Stimulated activated CD4-positive, alpha-beta T cell treated with anti-CD3 and anti-CD28 coated beads, Interleukin-12 subunit alpha, Interleukin-12 subunit beta, amount 100 ng/mL, for 48 hours (primary cell): ENCODE results near the gene BANK1.

Experiments used
- DNase-seq, 3 donors: peaks; one replicate each; pipeline ENCODE4 v3.0.0-alpha.2; 2020; ENCODE audit warnings: low read depth in 2 of 3, low spot score in 1 of 3

BANK1 gene

DNA sequence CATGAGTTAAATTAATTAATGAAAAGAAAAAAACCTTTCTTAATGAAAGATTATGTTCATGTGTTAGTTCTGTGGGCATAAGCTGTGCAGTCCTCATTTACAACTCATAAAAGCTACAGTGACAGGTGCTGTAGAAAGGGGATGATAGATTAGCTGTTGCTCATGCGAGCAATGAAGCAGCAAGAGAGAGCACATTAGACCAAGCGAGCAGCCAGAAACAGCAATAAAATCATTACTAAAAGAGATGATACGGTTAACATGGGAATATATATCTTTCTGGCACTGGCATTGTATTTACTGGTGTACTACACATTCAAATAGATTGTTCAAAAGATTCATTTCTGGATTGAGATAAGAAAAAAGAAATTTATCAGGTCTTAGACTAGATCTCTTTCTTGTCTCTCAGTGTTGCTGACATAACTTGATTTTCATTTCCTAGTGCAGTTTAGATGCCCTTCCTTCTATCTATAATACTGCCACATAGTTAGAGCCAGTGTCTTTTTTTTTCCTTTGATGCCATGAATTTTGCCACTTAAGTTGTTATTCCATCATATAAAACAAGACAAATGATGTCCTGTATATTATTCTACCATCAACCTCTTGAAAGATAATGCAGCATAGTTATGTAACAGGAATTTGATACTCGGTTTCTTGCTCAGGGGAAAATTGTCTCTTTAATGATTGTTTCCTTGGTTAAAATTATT lies 164.6 kb downstream of the BANK1 start:
- no peak for DNase-seq

DNA sequence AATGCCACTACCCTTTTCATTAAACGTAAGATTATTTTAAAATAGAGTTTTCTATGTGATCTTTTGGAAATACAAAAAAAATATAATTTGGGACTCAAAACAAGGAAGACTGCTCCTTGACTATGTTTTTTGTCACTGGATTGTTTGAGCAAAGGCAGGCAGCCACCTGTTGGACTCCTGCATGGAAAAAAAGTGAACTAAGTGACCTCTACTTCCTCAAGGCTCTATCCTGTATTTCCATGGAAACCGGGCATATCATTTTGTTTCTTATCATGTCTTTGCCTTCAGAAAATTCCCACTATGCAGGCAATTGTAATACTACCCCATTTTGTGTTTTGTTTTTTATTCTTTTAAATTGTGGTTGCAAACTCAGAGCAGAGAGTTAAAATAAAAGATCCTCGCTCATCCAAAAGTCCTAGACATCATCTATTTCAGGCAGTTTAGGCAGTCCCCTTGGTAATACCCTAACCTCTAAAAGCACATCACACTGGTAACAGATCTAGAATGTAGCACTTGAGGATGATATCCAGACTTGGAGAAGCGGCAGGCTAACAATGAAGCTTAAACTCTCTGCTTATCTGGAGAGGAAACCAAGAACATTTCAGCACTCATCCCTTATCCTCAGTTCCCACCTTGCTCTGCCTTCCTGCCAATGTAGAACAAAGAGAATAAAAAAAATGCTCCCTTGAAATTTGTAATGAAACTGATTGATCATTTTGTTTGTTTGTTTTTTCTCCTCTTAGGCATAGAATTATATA lies 165.7 kb downstream of the BANK1 start:
- DNase-seq, result no peak

DNA sequence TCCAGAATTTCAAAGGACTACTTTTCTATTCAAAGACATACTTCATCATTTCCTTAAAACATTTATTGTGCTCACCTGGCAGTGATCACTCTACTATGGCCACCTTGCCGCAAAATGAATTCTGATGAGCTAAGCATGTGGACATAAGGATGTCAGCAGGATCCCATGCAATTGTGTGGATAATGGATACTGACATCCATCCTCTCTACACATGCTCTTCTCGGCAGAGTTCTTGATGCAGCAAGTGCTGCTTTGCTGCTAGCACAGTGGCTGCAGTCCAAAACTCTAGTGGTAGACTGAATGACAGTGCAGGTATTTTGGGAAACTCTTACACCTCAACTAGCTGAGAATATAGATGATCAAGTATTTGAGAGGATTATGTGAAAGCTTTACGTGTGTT lies 168.0 kb downstream of the BANK1 start:
- DNase-seq, result no peak

DNA sequence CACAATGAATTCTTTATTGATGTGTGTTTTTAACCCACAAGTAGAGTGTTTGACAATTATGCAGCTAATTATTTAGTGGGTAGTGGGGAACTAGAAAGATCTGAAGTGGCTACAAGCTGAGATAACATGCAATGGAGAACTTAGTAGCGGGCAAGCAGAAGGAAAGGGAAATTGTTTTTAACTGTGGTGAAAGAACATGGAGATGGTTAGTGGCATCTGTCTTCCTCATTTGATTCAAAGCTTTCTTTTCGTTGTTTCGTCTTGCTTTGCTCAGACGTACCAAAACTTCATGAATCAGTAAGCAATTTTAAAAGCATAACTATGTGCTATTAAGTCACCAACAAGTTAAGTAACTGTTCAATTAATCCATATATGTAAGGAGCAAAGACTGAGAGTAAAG lies 169.9 kb downstream of the BANK1 start:
- no peak for DNase-seq

DNA sequence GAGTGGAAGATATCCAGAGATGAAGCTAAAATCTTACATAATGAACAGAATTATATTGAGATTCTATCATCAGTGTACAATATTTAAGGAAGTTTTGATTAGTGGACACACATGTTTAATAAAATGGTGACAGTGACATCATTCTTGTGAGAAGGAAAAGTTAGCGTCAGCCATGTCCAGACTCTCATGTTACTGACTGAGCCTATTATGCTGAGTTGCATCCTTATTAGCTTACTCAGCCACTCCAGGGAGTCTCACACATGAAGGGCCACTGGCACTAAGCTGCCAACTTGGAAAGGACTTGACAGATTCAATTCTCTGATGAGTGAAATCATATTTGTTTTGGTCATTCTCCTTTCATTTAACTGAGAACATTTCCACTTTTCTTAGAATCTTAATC lies 170.6 kb downstream of the BANK1 start:
- DNase-seq, result no peak

DNA sequence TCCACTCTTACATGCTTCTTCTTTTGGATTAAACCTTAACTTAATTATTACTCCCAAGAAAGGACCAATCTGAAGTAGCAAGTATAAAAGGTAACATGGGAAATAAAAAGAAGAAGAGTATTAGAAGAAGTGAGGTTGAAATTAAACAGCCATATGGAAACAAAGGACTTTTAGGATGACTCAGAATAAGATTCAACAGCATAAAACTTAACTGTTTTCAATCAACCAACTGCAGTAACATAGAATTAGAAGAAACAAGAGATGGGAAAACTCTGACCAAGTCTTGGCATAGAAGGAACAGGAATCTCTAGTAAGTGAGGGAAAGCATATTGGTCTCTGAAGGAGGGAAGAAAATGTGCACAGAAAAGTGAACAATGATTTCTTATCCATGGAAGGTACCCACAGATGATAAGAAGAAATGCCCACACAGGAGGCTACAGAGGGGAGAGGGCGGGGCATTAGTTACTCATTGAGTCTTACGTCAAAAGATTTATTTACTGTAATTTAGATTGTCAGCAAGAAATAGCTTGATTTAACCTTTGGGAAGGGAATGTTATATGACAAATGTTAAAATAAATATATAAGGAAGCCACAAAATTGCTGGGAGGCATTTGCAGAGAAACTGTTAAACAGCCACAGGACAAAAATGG lies 177.3 kb downstream of the BANK1 start:
- no peak for DNase-seq

DNA sequence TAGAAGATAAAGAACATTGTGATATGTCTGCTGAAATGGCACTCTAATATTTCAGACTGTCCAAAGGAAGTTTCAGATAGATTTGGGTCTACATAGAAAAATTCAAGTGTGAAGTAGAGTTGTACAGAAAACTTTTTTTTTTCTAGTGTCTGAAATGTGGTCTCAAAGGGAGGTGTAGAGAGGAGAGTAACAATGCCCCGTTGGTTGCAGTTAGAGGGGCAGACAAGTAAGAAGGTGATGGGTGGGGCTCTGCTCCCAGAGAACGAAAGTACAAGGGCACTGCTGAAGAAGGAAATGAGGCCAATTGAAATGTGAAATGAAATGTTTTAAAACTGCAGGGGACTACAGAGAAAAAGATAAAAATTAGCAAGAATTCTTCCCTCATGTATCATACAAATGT lies 177.8 kb downstream of the BANK1 start:
- no peak for DNase-seq

DNA sequence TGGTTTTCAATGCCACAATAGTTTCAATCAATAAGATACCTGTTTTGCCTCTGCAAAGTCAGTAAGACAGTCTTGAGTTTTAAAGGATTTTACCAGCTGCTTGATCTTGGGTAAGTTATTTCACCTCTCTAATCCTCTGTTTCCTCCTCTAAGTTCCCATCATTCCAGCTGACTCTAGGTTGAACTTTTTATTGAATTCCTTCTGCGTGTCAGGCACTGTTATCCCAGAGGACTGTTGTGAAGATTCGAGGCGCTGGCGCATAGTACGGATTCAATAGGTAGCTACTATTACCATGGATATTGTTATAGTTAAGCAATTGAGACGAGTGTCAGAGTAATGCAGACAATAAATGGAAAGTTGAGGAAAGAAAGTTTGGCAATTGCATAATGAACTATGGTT lies 179.4 kb downstream of the BANK1 start:
- DNase-seq, result no peak

DNA sequence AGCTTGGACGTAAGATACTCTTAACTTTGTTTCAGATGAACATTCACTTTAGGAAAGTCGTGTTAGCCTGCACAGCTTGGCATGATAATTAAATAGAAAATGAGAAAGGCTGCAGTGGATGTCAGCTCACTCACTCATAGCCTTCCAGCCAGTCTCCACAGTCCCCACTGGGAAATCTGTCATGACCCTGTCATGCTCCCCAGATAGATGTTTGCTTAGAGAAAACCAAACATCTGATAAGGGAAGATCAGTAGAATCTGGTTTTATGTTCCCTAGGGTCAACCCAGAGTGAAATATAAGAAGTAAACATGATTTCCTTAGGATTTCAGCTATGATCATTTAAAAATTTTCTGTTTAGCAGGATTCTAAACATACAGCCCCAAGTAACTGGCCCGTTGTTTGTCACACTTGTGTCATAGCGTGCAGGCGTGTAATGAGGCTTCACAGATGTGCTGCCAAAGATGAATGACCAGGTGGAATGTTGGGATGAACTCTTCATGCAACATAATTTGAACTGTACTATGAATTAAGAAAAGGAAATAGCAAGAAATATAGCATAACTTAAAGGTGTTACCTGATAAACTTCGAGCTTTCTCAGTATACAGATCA lies 180.1 kb downstream of the BANK1 start:
- no peak for DNase-seq

DNA sequence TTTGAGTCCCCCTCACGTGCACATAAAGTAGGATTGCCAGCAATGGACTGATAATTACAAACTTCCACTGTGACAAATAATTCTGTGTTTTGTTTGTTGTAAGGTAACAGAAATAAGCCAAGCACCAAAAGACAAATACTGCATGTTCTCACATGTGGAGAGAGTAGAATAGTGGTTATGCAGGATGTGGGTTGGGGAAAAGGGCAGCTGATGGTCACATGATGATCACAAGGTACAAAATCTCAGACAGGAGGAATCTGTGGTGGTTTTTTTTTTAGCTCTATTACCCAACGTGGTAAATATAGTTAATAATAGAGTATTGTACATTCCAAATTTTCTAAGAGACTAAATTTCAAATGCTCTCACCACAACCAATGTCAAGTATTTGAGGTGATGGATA lies 182.3 kb downstream of the BANK1 start:
- DNase-seq, result no peak

DNA sequence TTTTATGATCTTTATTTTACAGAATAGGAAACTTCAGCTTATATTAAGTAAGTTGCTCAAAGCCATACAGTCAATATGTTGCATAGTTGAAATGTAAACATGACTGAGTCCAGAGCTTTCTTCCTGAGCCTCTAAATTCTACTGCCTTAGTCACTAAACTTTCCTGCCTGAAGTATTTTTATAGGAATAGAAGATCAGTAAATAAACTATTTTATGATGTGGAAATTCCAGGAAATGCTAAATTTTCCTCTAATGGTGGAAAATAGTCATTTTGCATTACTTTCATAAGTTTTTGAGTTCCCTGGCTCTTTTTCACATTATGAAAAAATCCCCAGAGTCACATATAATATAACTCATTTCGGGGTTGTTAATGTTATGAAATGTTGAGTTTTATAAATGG lies 182.8 kb downstream of the BANK1 start:
- DNase-seq, result no peak

DNA sequence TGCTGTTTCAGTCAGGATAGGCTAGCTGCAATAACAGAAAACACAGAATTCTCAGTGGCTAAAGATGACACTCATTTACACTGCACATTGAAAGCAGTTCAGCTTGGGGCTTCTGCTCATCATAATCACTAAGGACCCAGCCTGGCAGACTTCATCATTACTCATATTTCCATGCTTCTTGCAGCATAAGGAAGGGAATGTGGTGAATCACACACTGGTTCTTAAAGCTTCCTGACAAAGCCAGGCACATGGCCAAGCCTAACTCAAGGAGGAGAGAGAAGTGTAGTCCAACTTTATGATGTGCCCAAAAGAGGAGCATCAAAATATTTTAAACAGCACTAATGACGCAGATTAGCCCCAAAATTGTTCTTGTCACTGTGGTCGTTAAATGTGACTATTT lies 186.5 kb downstream of the BANK1 start:
- DNase-seq, result no peak

DNA sequence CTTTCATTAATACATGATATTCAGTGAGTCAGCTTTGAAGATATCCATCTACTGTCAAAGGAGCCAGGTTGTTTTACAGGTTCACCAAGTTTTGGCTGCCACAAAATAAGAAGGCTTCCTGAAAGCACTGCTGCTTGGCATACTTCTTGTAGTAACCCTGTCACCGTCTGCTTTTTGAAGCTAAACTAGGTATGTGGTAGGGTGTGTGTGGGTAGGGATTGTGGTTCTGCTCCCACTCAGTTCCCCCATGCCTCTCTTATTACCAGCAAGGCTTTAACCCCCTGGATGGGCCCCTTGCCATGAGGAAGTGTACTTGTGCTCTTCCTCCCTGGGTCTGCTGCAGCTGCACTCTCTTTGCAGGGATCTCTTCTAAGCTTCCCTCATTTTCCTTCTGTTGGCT lies 191.2 kb downstream of the BANK1 start:
- no peak for DNase-seq

DNA sequence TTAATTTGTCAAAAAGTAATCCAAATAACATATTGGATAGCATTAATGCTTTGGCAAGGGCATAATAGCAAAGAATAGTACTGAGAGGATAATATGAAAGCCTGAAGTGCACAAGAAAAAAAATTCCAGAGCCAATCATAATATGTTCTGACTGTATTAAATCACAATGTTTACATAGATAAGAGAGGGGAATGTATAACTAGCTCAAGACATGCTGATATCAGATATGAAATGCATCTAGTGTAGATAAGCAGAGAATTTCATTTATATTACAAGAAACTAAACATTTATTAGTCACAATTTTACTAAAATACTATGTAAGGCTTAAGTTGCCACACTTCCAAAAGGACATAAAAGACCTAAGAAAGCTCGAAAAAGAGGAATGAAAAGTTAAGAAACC lies 193.3 kb downstream of the BANK1 start:
- DNase-seq, result no peak

DNA sequence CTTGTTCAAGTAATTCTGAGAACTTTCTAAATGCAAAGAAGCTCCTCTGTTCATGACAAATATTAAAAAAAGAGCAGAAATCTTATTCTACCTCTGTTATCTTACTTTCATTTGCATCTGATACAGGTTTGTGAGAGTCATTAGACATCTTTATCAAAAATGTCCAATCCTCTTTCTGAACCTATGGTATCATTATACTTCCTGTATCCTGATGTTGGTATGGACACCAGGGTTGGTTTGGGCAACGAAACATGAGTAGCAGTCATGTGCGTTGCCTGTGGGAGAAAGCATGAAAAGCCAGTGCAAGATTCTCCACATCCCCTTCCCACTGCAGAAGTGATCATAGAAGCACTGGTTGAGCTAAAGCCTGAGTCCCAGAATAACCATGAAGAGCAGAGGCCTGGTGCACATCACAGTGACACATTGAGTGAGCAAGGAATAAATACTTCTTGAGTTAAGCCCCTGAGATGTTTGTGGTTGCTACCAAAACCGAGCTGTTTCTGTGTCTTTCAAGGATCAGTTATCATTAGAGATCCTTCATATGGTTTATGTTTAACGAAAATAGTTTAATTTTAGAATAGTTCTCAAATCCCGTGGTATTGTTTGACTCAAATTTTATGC lies 197.2 kb downstream of the BANK1 start:
- no peak for DNase-seq

DNA sequence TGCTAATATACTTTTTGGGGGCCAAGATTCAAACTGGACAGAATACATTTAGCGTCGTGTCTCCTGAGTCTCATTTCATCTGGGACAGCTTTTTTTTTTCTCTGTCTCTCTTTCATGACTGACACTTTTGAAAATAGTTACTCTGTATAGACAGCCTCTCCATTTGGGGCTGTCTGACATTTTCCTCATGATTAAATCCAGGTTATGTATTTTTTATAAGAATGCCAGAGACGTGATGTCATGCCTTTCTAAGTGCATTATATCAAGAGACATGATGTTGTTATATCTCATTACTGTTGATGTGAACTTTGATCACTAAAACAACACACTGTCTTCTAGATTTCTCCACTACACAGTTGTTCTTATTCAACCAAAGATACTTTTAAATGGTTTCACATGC lies 199.0 kb downstream of the BANK1 start:
- no peak for DNase-seq

DNA sequence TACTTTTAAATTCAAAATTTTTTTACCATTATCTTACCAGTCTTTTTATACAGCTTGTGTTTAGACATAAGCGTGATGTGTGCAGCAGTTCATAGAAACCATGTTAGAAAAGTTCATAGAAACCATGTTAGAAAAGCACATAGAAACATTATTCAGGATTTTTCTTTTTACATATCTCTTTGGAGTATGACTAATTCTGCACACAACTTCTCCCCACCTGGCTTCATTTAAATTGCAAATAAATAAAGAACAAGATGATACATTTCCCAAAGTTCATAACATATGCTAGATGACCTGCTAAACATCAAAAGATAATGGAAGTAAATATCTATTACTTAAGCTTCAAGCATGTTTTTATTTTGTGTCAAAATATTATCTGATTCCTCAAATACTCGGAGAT lies 201.9 kb downstream of the BANK1 start:
- DNase-seq, result no peak

DNA sequence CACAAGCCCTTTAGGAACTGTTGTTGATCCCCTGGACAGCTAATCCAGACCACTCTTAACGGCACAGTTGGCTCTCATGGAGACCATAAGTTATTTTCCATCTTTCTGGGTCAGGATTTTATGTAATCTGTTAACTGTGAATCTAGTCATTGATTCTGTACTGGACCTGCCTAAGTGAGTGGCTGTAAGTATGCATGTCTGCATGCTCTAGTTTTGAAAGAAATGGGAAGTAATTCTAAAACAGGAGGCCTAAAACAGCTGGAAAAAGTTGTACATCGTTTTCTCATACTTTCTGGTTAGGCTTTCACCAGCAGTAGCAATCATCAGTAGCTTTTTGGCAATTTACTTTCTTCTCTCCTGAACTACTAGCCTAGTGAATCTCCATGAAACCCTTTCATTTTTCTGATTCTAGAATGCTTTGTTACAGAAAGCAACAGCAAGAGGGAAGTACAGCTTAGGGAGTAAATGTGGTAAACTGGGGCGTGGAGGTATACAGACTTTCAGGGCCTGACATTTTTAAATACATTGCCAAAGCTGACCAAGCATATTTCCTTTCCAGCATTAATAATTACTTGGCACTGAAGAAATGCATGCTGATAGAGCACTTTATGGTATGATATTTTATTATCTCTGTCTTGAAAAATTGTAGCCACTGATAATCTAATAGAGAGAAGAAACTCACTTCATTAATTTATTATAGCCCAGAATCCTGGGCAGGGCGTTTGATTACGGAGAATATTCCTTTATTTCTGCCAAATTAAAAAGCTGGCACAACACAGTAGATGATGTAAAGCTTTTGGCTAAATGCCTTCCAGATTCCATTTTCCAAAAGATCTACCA lies 202.7 kb downstream of the BANK1 start:
- no peak for DNase-seq

DNA sequence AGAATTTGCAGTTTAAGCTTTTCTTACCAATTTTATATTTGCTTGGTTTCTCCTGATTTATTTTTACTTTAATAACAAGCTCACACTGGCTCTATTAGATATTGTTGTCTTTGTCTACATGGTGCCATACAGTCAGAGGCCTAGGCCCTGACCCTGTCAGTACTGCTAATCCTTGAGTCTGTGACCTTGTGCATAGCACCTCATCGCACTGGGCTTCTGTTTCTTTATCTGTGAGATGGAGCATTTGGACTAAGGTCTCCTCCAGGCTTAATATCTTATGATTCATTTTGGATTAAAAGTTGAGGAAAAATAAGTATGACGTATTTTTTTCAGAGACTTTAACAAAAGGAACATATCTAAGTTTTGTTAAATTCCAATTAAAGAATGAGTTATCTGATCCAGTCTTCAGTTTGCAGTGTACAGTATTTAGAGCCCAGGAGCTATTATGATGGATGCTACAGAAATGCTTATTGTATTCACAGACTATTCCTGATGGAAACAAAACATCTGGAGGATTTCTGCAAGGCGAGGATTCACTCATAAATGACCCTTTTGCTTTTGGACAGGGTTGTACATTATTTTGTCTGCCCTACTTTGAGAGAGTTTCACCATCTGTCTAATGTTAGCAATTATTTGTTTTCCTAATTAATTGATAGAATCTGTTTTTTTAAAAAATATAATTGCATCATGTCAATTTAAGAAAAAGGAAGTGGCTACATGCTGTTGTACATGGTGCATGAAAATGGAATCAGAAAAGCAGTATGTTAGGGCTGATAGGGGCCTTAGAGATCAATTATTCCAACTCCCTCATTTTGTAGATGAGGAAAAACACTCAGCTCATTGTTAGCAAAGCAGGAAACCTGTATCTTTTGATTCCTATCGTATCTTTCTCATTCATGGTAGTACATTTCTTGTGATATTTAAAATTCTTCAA lies 203.6 kb downstream of the BANK1 start:
- no peak for DNase-seq
